Stimulated activated CD8-positive, alpha-beta memory T cell treated with anti-CD3 and anti-CD28 coated beads, Interleukin-7, amount 100 ng/mL, for 1 hour (primary cell): ENCODE results near the gene LRRC56.

Experiments
- DNase-seq, 2 donors: peaks; one replicate each; pipeline ENCODE4 v3.0.0-alpha.2; 2020; ENCODE audit warnings: low read depth in 2 of 2

Gene LRRC56

GRCh38 chr11:598005-598680, 60.8 kb downstream of the LRRC56 start:
- no peak for DNase-seq

- no peak for DNase-seq
Measured at GRCh38 chr11:601573-602245, 64.4 kb downstream of the LRRC56 start.

DNA sequence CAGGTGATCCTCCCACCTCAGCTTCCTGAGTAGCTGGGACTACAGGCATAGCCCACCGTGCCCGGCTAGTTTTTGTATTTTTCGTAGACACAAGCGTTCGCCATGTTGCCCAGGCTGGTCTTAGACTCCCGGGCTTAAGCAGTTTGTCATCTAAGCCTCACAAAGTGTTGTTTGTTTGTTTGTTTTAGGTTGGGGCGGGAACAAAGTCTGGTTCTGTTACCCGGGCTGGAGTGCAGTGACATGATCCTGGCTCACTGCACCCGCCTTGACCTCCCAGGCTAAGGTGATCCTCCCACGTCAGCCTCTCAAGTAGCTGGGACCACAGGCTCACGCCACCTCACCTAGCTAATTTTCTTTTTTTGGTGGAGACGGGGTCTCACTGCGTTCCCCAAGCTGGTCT, 65.8 kb downstream of the LRRC56 start:
- no peak for DNase-seq
